Stimulated activated CD8-positive, alpha-beta memory T cell treated with anti-CD3 and anti-CD28 coated beads, Interleukin-7, amount 100 ng/mL, for 4 hours (primary cell): ENCODE measurements around the gene TPRG1.
A peak's percentile ranks its signal among the peaks of the same experiment; 100 is the strongest.

ENCODE experiments used
- DNase-seq, 2 donors: peaks; one replicate each; pipeline ENCODE4 v3.0.0-alpha.2; 2020; ENCODE audit warnings: low read depth in 2 of 2

TPRG1 gene, protein sequence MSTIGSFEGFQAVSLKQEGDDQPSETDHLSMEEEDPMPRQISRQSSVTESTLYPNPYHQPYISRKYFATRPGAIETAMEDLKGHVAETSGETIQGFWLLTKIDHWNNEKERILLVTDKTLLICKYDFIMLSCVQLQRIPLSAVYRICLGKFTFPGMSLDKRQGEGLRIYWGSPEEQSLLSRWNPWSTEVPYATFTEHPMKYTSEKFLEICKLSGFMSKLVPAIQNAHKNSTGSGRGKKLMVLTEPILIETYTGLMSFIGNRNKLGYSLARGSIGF

DNA sequence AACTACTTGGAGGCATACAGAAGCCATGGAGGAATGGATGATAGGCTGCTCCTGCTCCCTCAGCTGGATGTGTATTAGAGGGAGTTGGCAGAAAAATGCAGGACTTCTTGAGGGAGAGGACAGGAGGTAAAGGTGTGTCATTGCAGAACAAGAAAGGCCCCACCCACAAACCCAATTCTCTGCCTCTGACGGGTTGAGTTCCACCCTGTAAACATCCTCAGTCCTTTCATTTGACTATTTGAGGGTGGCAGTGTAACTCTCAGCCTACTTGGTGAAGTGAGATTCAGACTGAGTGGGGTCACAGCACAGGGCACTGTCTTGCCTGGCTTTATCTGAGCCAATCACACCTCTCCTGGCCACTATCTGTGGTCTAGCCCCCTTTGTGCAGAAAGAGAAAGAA is at the start of gene TPRG1:
TSS of gene TPRG1 (plus strand) at position 265 of the 400 bp plus-strand sequence. CDS start 35,414 bp downstream, outside the sequence.
- no peak for DNase-seq

DNA sequence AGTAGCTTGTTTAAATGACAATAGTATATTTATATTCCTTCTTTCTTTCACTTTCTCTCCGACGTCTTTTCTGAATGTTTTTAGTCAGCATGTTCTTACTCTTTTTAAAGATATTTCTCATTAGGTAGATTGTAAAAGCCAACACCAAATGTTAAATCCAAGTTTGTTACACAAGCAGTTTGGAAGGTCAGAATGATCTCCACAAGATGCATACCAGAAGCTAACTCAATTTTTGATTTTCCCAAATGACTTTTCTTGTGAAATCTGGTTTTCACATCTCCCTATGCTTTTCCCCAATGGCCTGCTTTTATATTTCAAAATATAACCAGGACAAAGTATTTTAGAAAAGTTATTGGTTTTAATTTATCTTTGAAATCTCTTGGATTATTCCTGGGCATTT is 49.7 kb upstream of the TPRG1 start:
- DNase-seq: no peak

DNA sequence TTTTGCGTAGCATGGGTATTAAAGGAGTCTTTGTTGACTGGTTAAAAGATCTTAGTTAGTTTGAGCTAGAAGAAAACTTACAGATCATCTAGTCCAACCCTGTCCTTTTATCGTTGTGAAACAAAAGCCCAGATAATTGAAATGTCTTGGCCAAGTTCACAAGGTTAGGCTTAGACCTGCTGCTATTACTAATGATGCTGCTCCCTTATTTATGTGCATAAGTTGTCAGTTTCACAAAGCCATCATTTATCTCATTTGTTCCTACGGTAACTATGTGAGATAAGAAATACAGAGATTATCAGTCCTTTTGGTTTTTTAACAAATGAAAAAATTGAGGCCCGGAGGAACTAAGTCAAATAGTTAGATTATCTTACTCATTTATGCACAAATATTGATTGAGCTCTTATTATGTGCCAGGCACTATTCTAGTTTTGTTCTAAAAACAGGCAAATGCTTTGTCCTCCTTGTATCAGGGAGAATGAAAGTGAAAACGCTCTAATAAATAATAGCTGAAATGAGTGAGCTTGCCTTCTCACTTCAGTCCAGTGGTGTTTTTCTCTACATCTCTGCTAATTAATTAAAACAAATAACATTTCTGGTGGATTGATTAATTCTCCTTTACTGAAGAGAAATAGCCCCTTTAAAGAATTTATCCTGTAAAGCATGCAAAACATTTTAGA is 49.1 kb upstream of the TPRG1 start:
- no peak for DNase-seq

DNA sequence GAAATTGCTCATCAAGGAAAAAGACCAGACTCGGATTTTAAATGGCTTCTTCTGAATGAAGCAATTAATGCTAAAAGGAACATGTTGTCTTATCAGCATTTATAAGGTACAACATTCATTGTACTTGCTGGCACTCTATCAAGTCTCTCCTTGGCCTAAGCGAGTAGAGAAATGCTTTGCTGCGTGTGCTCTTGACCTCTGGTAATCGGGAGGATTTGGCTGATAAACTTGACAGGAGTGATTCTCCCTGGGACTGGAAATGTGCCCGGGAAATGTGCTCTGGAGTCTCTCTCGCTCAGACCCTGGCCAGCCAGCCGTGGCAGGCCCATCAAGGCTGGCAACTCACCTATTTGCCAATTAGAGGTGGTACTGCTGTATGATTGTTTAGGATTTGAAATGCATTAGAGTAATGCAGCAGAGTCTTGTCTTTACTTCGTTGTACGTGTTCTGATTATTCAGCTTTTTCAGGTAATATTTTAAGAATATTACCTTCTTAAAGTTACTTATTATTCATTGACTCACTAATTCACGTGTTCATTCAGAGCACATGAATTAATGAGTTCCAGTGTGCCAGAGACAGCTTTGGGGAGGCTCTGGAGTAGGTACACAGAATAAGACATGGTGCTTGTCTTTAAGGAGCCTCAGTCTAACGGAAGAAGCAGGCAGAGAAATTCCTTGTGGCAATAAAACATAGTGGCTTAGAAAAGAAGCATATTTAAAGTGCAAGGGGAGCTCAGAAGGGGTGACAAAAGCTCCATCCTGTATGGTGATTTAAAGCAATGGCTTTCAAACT is 48.0 kb upstream of the TPRG1 start:
- DNase-seq: no peak

DNA sequence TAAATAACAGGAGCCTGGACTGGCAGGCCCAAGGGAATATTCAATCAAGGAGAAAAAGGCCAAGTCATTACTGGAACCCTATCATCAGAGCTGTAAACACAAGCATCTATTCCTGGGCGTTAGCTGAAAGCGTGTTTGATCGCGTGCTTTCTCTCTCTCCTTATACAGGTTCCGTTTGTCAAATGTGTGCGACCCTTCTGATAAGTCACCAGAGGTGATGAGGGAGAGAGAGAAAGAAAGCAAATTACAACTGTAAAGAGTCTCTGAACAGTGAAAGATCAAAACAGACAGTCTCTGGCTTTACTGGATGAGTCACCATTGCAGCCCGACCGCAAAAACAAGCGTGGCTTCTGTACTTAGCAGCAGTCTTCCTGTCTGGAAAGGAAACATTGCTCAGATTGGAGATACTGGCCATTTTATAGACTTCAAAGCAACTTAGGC is 39.5 kb upstream of the TPRG1 start:
- peak; percentile 75 to 81 for DNase-seq

DNA sequence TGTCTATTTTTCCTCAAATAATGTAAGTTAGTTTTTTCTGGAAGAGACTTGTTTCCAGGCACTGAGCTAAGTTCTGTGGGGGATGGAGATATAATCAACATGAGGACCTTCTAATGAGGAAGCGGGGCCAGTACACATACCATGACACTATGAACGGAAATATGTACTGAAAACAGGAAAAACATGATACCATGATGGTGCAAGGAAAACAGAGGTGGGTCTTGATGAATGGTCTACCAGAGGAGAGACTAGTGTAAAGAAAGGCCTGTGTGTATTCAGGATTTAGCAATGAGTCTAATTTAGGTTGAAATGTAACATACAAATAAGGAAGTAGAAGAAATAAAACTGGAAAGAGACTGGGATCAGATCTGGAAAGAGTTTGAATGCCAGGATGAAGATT is 38.9 kb upstream of the TPRG1 start:
- DNase-seq: no peak

DNA sequence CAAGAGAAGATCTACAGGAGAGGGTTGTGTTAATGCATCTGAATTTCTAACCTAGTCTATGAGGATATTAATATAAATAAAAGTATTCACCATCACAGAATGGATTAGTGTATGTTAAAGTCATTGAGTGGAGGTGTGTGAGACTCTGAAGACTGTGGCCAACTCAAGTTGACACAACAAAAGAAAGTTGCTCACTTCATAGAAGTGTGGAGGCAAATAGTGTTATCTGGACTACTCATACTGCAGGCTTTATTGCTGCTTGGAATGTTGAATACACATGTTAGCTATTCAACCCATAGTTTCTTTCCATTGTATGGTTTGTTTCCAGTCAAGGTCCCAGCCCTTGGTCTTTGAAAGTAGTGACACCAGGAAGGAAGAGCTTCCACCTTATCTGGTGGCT is 38.0 kb upstream of the TPRG1 start:
- DNase-seq: no peak

DNA sequence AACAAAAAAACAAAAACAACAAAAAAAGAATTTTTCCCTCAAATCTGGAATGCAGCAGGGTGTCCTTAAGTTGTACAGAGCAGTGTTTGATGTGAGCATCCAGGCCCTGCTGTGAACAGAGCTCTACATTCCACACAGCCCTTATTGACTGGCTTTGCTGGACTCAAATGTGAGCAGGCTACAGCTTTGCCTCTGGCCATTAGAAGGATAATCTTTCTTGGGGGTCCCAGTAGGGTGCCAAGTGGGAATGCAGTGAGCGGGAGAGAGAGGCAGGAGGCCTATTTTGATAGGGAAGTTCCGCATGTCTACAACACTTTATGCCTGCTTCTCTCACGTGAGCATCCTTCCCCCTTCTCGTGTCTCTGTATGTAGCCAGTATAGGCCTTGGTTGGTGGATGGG is 34.4 kb upstream of the TPRG1 start:
- no peak for DNase-seq

DNA sequence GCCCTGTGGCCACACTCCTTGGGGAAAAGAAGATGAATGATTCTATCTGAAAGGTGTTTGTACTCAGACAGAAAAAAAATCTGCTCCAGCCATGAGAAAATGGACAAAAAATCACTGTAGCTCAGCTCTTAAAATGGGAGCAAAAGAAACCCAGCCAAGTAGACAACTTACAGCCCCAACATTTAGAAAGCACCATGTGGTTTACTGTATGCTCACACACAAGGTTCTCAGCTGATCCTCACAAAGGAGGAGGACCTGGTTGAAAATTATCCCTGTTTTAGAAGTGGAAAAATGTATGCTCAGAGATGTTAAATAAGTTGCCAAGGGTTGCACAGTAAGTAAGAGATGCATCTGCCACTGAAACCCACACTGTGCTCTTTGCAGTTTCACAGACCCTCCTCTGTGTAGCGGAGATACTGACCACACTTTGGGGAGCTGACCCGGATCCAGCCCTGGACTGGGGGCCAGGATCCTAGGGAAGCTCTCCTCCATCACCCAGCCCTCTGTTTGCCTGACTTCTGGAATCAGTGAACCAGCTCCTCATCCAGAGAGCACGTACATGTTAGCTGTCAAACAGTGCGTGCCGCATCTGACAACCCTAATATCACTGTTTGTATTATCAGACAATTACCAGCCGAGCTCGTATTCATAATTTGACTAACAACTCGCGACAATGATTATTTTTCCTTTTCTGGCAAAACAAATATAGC is 32.7 kb upstream of the TPRG1 start:
- DNase-seq: no peak

DNA sequence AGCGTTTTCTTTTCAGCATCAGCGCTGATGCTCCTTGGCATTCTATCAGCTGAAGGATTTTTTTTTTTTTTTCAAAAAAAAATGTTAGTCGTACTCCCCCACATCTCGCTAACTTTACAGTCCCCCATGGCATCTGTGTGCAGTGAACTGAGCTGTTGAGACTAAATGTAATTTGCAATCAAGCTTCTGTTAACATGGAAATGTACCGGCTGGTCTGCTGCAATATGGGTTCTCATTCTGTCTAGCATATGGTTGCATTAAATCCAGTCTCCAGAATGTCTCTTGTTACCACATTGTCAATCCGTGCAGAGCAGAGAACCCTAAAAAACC is 32.2 kb upstream of the TPRG1 start:
- DNase-seq: no peak

DNA sequence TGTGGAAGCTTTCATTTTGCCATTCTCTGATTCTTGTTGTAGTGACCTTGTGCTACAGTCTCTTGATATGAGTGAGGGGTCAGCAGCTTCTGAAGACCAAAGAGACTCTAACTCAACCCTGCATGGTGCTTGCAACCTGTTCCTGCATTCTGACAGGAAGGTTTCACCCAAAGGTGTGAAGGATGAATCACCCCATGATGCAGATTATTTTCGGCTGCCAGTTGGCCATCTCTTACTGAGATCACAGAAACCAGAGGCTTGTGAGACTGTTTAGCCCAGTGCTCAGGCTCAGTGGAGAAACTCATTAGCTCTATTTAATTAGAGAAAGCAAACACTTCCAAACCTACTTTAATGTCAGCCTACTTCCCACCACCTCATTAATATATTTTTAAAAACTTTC is 29.2 kb upstream of the TPRG1 start:
- peak; percentile 8 to 18 for DNase-seq

DNA sequence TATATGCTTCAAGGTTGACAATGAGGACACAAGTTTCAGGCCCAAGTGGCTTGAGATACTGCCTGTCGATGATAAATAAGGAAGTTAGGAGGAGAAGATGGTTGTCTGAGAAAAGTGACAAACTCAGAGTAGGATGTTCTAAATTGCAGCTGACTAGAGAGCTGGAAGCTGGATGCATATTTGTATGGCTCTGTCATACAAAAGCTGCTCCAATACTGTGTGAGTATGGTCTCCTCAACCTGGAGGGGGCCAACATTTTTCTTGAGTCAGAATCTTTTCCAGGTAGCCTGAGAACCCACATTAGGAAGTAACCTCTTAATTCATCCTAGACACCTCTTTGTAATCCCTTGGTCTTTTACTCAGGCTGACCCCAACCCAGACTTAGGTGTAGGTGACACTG is 28.4 kb upstream of the TPRG1 start:
- no peak for DNase-seq

DNA sequence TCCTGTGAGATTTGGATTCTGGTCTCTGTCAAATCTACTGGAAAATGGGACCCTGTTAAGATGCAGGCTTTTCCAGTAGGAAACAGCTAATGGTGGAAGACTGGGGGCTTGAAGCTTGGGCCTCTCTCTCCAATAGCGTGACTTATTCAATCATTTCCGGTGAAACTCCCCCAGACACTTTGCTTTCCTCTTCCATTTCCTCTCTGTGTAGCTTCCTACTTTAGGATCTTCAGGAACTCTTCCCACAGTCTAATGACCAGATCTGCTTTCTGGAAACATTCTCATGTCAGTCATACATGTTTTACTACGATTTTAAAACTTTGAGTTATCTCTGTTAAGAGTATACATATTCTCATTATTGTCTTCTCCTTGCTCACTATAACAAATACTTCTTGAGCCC is 28.0 kb upstream of the TPRG1 start:
- no peak for DNase-seq

DNA sequence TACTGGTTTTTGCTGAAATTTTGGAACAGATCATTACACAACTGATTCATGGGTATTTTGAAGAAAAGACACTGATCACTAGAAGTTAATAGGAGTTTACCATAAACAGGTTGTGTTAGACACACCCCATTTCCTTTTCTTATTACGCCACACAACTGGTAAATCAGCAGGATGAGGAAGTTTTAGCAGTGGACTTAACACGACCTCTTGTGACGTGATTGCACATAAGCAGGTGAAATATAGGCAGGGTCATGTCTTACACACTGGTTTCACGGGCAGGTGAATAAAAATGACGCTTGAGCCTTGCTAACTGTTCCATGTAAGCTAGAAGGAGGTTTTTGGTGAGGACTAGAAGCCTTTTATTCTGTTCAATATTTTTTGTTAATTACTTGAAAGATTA is 27.1 kb upstream of the TPRG1 start:
- peak in 1 of 2 donors; percentile 8 for DNase-seq

DNA sequence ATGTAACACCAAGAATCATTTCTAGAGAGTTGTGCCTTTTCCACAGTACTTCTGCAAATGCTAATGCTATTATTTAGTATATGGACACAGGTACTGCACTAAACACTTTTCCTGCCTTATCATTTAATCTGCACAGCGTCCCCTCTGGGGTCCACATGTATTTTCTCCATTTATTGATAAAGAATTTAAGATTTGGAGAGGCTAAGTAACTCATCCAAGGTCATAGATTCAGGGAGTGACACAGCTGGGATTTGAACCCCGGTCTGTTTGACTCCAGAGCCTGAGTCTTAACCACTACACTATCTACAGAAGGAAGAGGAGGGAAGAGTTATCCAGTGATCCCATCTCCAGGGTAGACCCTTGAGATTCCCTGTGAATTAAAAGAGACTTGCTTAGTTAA is 24.9 kb upstream of the TPRG1 start:
- no peak for DNase-seq

DNA sequence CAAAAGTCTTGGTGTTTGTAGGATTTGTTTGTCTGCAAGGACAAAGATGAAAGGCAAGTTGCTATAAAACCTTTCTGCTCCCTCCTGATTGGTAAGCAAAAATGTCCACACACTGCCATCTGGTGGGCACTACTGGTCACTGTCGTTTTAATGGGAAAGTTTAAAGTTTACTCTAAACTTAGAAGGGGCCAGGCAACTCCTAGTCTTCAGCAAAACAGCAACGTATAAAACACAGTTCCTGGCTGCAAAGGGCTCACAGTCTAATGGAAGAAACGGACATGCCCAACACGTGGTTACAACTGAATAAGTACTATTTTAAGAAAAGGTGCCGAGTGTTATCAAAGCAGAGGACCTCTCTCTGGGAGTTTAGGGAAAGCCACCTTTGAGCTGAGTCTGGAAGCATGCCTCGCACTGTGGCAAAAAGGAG is 23.7 kb upstream of the TPRG1 start:
- DNase-seq: peak; percentile 30 to 57

DNA sequence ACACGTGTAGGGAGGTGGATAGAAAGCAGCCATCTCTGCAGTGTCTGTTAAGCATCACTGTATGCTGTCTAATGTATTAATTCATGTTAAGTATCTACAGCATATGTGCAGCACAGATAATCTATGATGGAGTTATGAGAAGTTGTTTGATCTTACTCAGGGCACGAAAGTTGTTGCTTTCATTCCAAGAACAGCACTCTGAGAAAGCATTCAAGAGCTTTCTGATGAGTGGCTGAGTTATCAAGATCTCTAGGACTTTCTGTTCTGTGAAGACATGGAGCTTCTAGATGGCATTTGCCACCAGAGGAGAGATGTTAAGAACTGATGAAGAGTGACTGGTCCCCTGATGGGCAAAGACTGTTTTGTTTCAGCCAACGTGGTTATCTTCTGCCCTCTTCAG is 22.6 kb upstream of the TPRG1 start:
- no peak for DNase-seq

DNA sequence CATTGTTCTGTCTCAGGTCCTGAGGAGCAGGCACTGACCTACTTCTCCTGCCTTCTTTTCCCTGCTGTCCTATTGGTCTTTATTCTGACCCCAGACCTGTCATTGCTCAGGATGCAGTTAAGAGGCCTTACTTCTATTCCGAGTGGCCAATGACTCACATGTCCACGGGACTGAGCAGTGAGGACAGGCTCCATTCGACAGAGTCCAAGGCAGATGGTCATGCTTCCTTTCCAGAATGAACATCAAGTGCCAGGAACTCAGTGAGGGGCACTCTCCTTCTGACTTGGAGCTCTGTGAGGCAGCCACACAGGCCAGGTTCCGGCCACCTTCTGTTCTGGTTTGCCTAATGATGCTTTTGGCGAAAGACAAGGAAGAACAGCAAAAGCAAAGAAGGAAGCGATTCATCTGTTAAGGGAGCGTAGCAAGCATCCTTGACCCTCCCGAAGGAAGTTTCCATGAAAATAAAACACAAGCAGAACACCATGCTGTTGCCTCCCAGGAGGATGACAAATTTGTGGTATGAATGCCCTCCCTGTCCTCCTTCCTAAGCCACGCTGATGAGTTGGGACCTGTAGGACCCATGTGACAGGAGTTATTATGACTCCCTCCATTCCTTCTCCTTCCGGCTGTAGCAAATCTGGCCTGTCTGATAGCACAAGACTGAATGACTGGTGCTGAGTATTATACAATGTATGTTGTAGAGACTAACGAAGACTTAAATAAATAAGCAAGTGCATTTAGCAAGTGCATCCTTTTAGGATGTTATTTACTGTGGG is 14.4 kb upstream of the TPRG1 start:
- DNase-seq: no peak

DNA sequence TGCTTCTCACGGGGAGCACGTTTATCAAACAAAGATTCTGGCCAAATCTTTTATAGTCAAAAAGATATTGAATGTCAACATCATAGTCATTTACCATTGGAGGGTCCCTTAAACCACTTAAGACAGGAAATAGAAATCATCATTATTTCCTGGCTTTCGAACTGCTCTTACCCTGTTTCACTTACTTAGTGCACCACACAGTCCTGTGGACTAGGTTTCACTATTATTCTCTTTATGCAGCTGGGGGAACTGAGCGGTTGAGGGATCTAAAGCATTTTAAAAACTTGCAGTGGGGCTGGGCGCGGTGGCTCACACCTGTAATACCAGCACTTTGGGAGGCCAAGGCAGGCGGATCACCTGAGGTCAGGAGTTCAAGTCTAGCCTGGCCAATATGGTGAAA is 13.7 kb upstream of the TPRG1 start:
- DNase-seq: no peak

DNA sequence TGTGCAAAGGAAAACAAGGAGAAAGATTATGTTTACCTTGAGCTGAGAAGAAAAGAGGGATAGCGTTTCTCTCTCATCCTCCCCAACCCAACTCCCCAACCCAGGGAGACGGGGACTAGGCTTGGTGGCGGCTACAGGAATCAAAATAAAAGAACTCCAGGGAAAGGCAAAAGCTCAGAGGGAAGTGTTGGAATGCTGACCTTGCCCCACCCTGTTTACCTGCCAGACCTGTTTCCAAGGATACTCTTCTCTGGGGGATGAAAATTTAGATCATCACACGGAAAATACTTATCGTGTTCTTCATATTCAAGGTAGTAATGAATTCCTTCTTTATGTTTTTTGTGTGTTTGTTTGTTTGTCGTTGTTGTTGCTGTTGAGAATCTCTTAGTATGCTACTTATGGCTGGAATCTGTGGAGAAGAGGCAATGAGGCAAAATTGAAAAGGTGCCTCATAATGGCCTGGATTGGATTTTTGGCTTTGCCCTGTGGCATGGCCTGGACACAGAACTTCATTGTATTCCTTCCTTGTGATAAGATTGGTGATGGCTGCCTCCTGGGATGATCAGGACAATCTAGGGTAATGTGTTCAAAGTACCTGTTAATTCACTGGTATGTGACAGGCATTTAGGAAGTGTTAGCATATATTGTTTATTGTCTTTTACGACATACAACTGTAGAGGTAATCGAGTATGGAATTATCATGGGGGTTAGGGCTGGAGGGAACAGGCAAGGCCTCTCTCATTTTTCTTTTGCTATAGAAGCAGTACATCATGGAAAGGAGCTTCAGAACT is 11.1 kb upstream of the TPRG1 start:
- DNase-seq: no peak
